HS-27A (cell line): ENCODE measurements around the gene ATG4C.

Experiments
- DNase-seq: peaks from one replicate; pipeline ENCODE4 v3.0.0-alpha.2; 2012; ENCODE audit warnings: low read depth, missing footprints

Gene ATG4C

GRCh38 chr1:62840555-62840954 lies 56.6 kb downstream of the ATG4C start:
- no peak for DNase-seq

GRCh38 chr1:62841587-62842169 lies 57.7 kb downstream of the ATG4C start:
- peak; percentile 35 for DNase-seq

DNA sequence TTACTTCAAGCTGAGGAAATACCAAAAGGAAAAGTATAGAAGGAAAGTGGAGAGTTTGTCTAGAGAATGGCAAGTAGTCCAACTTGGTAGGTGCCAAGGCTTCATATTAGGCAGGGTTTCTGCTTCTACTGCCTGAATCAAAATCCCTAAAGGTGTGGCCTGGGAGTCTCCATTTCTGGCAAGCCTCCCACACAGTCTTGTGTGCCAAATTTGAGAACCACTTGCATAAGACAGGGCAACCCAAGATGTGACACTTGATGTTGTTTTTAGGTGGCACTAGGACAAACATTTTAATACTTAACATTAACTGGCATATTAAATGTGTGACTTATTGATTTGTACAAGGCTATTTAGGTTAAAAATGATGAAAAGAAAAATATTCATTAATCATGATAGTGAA lies 60.1 kb downstream of the ATG4C start:
- no peak for DNase-seq

DNA sequence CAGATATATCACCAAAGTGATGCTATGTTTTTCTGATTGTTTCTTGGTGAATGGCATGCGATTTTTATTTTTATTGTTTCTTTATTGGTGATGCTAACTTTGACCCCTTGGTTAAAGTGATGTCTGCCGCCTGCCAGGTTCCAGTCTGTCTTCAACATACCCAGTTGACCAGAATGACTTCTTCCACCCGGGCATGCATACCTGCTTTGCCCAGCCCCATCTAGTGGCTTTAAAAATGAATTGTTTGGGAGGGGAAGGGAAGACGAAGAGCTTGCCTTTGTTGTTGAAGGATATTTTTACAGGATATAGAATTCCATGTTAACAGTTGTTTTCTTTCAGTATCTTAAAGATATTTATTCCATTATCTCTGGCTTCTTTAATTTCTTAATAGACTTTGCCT lies 65.1 kb downstream of the ATG4C start:
- no peak for DNase-seq

GRCh38 chr1:62852253-62852652 lies 68.3 kb downstream of the ATG4C start:
- DNase-seq: no peak

DNA sequence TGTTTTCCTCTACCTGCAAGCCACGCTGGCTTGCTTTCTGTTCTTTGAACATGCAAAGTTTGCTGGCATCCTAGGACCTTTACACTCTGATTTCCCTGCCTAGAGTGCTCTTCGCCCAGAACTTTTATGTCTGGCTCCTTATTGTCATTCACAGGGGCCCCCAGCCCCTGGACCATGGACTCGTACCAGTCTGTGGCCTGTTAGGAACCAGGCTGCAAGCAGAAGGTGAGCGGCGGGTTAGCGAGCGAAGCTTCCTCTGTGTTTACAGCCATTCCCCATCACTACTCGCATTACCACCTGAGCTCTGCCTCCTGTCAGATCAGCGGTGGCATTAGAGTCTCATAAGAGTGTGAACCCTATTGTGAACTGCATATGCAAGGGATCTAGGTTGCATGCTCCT lies 73.0 kb downstream of the ATG4C start:
- DNase-seq: no peak

DNA sequence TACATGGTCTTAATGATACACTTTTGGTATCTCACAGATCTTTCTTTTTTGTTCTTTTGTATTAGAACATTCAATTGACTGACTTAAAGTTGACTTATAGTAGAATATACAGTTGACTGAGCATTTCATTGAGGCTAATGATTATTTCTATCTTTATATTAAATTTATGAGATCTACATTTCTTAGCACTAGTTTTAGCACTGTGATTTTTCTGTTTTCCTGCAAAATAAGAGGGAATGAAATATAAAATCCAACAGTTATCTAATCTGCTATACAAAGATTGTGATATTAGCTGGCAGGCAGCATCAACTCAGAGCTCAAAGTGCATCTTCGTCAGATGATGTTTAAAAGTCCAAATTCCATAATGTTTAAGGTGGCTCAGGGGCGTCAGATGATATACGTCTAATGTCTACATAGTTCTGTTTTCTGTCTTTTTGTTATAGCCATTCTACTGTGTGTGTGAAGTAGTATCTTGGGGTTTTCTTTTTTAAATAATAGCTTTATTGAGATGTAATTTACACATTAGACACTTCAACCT lies 85.4 kb downstream of the ATG4C start:
- no peak for DNase-seq

DNA sequence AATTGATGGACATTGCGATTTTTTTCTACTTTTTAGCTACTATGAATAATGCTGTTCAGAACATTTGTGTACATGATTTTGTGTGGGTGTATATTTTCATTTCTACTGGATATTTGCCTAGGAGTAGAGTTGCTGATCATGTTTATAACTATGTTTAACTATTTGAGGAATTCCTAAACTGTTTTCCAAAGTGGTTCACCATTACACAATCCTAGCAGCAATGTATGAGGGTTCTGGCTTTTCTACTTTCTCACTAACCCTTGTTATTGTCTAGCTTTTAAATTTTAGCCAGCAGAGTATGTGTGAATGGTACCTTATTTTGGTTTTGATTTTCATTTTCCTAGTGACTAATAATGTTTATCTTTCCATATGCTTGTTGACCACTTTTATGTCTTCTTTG lies 86.2 kb downstream of the ATG4C start:
- no peak for DNase-seq

GRCh38 chr1:62875676-62876075 lies 91.7 kb downstream of the ATG4C start:
- peak; percentile 15 for DNase-seq

DNA sequence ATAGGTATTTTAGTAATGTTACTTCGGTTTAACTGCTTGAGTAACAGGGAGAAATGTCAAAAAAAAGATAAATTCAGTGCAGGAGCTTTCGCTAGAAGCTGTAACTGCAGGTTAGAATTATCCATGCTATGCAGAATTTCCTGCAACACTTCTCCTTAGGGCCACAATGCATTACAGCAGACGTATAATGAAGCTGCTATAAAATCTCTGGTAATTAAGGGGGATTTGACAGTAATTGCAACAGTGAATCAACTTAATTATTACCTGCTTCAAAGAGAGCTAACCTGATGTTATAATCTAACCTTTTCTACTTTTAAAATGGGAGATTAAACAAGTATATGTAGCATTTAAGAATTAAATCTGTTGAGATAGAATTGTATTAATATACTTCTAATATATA lies 92.6 kb downstream of the ATG4C start:
- DNase-seq: no peak

GRCh38 chr1:62877579-62877978 lies 93.6 kb downstream of the ATG4C start:
- DNase-seq: no peak

GRCh38 chr1:62879962-62880361 lies 96.0 kb downstream of the ATG4C start:
- no peak for DNase-seq

- no peak for DNase-seq
Measured at GRCh38 chr1:62882201-62883104, 98.5 kb downstream of the ATG4C start.

DNA sequence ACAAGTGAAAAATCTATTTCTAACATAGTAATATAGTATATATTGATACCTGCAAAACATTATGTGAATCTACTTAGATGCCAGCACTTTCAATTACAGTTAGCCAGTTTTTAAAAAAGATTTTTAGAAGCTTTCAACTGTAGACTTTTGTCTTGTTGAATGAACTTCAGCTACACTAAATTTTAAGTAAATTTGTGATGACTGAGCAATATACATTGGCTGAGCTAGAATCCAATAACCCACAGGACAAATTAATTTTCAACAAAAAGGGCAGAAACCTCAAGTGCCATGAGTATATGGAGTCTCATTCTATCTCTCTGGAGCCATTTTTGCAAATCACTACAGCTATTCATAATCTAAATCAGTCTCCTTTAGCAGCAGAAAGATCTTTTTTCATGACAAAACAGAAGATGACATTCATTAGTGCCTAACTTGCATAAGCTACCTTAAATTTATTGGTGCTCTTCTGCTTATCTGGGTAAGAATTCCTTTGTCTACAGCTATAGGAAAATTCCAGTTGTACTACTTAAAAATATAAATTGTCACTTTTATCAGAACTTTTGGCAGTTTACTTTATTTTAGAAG lies 100.3 kb downstream of the ATG4C start:
- no peak for DNase-seq

- no peak for DNase-seq
Measured at GRCh38 chr1:62887799-62888507, 104.0 kb downstream of the ATG4C start.

- no peak for DNase-seq
Measured at GRCh38 chr1:62891956-62892562, 108.1 kb downstream of the ATG4C start.

DNA sequence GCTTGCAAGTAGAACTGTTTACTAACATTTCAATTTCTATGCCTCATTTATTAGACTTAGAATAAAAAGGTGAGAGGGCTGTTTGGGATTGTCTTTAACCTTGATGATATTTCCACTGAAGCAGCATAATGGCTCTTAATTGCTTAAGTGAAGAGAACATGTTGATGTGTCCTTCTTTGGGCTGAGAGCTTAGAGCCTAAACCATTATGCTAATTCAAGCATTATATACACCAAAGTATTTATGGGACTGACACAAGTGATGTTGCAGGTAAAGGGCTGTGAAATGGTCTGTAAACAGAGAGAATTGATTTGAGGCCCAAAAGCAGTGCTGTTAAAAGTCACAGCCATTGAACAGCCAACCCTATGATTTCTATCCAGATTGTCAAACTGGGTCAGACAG lies 113.9 kb downstream of the ATG4C start:
- DNase-seq: no peak

DNA sequence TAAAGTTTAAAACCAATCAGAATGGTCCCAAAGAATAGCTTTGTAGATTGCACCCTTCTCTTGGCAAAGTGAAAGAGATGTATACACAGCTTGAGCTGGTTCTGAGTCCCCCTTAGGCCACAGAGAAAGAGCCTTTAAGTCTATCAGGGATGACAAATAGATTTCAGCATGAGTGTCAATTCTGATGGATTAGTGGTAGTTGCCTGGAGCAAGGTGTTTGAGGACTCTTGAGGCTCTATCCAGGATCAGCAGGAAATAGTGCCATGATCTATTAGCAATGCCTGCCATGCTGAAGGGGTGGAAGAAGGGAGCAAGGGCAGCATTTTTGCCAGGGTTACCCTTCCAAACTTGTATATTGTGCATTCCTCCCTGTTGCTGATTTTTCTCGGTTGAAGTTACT lies 116.6 kb downstream of the ATG4C start:
- DNase-seq: no peak

- no peak for DNase-seq
Measured at GRCh38 chr1:62901650-62902049, 117.7 kb downstream of the ATG4C start.

DNA sequence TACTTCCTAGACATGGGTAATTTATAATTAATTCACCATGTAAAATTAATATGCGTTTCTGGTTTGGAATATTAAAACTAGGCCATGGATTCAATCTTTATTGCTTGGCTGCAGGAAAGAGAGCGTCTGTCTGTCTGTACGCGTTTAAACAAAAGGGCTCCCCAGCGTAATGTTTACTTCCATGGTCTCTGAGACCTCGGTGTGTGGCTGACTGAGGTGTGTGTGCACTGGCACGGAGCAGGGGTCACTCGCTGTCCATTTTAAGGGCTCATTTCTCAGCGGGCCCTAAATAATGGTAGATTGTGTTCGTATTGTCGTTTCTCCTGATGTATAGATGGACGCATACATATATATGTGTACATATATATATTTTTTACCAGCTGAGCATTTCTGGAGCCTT lies 119.6 kb downstream of the ATG4C start:
- DNase-seq: no peak

- DNase-seq: no peak
Measured at GRCh38 chr1:62903982-62904855, 120.3 kb downstream of the ATG4C start.
